ENCODE results near the gene ACKR3.
A peak's percentile ranks its signal among the peaks of the same experiment; 100 is the strongest.

Gene ACKR3

GRCh38 chr2:236568068-236568921, 1.3 kb upstream of the ACKR3 start:
- Mint-ChIP-seq H3K36me3 (ENCODE audit: low read depth) (peaks cover 2% of the 10 kb centered on the region), H3K4me3 (peak overlapping the region; percentile 72), H3K9me3 (no peaks in the 10 kb centered on the region), H3K27ac (no peak overlapping the region), H3K4me1 (ENCODE audit: low read depth) (peaks cover 18% of the 10 kb centered on the region), H3K27me3 (ENCODE audit: low read depth) (peaks cover 17% of the 10 kb centered on the region)
- DNase-seq (ENCODE audit: low spot score): peak; percentile 28

DNA sequence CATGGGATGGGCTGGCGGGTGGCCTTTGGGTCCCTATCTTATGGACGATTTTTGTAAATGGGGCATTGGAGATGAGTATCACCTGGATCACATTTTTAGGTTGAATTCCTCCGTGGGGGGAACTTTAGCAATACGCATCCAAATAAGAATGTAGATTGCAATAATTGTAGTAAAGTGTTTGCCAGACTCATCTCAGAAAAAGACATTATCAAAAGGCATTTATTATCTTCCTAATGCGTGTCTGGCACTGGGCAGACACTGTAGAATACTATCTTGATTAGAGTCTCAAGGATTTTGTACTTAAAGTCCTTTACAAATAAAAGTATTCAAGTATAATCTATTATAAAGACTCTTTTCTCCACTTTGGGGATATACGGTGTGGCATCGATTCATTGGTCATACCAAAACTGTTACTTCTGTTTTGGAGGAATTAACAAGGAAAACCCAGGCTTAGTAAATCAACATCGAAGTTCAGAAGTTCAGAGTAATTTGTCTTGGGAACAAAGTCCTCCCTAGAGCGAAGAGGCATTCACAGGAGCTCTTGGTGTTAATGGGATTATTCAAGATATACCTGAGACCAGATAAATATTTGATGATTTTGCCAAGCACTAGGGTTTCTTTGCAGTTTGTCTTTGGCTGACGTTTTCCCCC, 578 bp upstream of the ACKR3 start:
- H3K4me1 Mint-ChIP-seq (ENCODE audit: low read depth): peaks cover 18% of the 10 kb centered on the region
- H3K9me3 Mint-ChIP-seq: no peaks in the 10 kb centered on the region
- H3K36me3 Mint-ChIP-seq (ENCODE audit: low read depth): no peaks in the 10 kb centered on the region
- DNase-seq (ENCODE audit: low spot score): no peak
- H3K27ac Mint-ChIP-seq: no peak overlapping the region
- peak overlapping the region; percentile 51 for H3K4me3 Mint-ChIP-seq
- H3K27me3 Mint-ChIP-seq (ENCODE audit: low read depth): peaks cover 17% of the 10 kb centered on the region

DNA sequence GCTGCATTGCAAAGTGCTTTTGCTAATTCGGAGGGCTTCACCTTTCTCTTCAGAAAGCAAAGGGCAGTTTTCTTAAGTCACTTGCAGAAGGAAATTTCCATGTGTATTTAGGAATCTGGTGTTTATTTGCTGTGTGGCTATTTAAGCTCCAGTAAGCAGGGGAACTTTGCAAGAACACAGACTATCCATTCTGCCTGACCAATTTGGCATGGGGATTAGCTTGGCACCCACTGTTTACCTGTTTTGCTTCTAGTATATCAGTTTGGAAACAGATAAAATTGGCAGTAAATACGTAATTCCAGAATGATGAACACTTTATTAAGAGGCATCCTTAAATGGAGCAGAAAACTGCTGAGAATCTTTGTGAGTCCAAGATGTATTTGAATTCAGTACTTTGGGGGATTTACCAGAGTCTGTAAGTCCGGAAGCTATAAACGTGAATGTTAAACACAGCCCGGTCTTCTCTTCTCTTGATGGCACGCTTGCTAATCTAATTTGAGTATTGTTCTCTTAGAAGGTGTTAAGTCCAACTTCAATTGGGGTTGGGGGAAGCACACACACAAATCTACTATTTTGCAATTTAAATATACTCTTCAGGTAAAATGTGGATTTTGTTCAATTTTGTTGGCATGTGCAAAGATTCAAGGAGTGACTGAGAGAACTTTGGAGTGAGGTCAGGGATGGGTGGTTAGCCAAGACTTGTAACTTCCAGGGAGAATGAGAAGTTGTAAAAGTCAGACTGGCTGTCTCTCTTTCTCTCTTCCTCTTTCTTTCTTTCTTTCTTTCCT, 650 bp downstream of the ACKR3 start:
- no peaks in the 10 kb centered on the region for H3K9me3 Mint-ChIP-seq
- H3K4me3 Mint-ChIP-seq: no peak overlapping the region
- H3K27ac Mint-ChIP-seq: no peak overlapping the region
- peaks cover 17% of the 10 kb centered on the region for H3K27me3 Mint-ChIP-seq (ENCODE audit: low read depth)
- no peak for DNase-seq (ENCODE audit: low spot score)
- peaks cover 18% of the 10 kb centered on the region for H3K4me1 Mint-ChIP-seq (ENCODE audit: low read depth)
- no peaks in the 10 kb centered on the region for H3K36me3 Mint-ChIP-seq (ENCODE audit: low read depth)

DNA sequence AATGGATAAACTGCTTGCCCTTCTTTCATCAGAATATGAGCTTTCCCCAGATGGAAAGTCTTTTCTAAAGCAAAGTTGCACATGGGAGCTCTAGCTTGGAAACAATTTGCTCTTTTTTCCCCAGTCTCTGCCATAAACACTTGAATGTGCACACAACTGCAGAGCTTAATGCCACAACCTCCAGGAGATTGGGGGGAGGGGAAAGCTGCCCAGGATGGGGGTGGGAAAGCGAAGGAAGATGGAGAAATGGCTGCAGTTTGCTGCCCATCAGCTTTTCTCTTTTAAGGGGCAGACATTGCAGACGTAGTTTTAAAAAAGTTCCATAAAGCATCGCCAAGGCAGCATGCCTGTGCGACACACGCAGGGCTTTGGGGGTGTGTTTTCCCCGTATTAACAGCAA, 1.5 kb downstream of the ACKR3 start:
- Mint-ChIP-seq H3K27ac (no peak overlapping the region), H3K27me3 (ENCODE audit: low read depth) (peaks cover 14% of the 10 kb centered on the region), H3K9me3 (no peaks in the 10 kb centered on the region), H3K4me1 (ENCODE audit: low read depth) (peaks cover 18% of the 10 kb centered on the region), H3K36me3 (ENCODE audit: low read depth) (no peaks in the 10 kb centered on the region), H3K4me3 (no peak overlapping the region)
- DNase-seq (ENCODE audit: low spot score): no peak

- H3K4me1 Mint-ChIP-seq (ENCODE audit: low read depth): peaks cover 18% of the 10 kb centered on the region
- no peaks in the 10 kb centered on the region for H3K36me3 Mint-ChIP-seq (ENCODE audit: low read depth)
- H3K9me3 Mint-ChIP-seq: no peaks in the 10 kb centered on the region
- peaks cover 6% of the 10 kb centered on the region for H3K27me3 Mint-ChIP-seq (ENCODE audit: low read depth)
- no peak overlapping the region for H3K27ac Mint-ChIP-seq
- no peak for DNase-seq (ENCODE audit: low spot score)
- no peak overlapping the region for H3K4me3 Mint-ChIP-seq
These were observed 2.9 kb downstream of the ACKR3 start for GRCh38 chr2:236572482-236572881.

- H3K9me3 Mint-ChIP-seq: no peaks in the 10 kb centered on the region
- no peak for DNase-seq (ENCODE audit: low spot score)
- peaks cover 14% of the 10 kb centered on the region for H3K4me1 Mint-ChIP-seq (ENCODE audit: low read depth)
- no peak overlapping the region for H3K4me3 Mint-ChIP-seq
- no peaks in the 10 kb centered on the region for H3K36me3 Mint-ChIP-seq (ENCODE audit: low read depth)
- no peak overlapping the region for H3K27ac Mint-ChIP-seq
- peaks cover 2% of the 10 kb centered on the region for H3K27me3 Mint-ChIP-seq (ENCODE audit: low read depth)
These were observed 3.7 kb downstream of the ACKR3 start for GRCh38 chr2:236573066-236573929.

- H3K27me3 Mint-ChIP-seq (ENCODE audit: low read depth): no peaks in the 10 kb centered on the region
- peaks cover 9% of the 10 kb centered on the region for H3K4me1 Mint-ChIP-seq (ENCODE audit: low read depth)
- H3K4me3 Mint-ChIP-seq: no peak overlapping the region
- H3K9me3 Mint-ChIP-seq: no peaks in the 10 kb centered on the region
- no peak overlapping the region for H3K27ac Mint-ChIP-seq
- no peak for DNase-seq (ENCODE audit: low spot score)
- no peaks in the 10 kb centered on the region for H3K36me3 Mint-ChIP-seq (ENCODE audit: low read depth)
These were observed 4.4 kb downstream of the ACKR3 start for GRCh38 chr2:236574000-236574399.

DNA sequence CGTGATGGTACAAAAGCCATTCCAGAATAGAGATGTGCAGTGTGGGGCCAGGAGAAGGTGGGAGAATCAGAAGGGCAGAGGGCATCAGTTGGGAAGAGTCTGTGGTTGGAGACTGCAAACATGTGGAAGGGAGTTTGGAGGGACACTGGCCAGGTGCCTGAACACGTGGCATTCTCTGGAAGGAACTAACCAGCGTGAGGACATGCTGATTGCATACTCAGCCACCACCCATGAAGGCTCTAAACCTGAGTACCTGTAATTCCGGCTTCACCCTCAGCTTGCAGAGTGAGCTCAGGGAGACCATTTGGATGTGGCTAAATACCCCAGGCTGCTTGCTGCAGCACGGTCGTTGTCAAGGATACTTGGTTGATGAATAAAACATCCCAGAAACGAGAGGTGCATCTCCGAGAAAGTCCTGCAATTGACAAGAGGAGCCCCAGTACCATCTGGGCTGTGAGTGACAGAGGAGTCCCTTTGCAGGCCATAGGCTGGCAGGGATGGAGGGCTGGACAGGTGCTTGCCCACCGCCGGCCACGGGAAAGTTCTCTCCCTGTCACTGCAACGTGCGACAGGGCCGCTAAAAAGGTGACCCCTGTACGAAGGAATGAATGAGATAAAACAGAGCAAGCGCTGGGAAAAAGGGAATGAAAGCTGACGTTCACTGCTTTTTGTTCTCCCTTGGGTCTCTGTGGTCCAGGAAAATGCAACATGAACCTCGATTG, 5.0 kb downstream of the ACKR3 start:
- Mint-ChIP-seq H3K36me3 (ENCODE audit: low read depth) (no peaks in the 10 kb centered on the region), H3K4me1 (ENCODE audit: low read depth) (peaks cover 3% of the 10 kb centered on the region), H3K27me3 (ENCODE audit: low read depth) (no peaks in the 10 kb centered on the region), H3K4me3 (no peak overlapping the region), H3K9me3 (no peaks in the 10 kb centered on the region), H3K27ac (no peak overlapping the region)
- no peak for DNase-seq (ENCODE audit: low spot score)

DNA sequence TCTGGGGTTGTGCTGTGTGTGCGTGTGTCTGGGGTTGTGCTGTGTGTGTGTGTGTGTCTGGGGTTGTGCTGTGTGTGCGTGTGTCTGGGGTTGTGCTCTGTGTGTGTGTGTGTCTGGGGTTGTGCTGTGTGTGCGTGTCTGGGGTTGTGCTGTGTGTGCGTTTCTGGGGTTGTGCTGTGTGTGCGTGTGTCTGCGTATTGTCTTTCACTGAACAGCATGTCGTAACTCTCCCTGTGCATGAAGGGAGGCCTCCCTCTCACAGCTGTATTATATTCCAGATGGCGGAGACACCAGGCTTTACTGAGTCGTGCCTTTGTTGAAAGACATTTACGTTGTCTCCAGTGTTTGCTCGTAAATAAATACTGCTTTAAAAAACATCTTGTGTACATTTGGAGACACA, 5.9 kb downstream of the ACKR3 start:
- no peak for DNase-seq (ENCODE audit: low spot score)
- H3K4me3 Mint-ChIP-seq: no peak overlapping the region
- H3K27ac Mint-ChIP-seq: no peak overlapping the region
- no peaks in the 10 kb centered on the region for H3K27me3 Mint-ChIP-seq (ENCODE audit: low read depth)
- H3K36me3 Mint-ChIP-seq (ENCODE audit: low read depth): peaks cover under 1% of the 10 kb centered on the region
- no peaks in the 10 kb centered on the region for H3K9me3 Mint-ChIP-seq
- H3K4me1 Mint-ChIP-seq (ENCODE audit: low read depth): no peaks in the 10 kb centered on the region

- Mint-ChIP-seq H3K27me3 (ENCODE audit: low read depth) (no peaks in the 10 kb centered on the region), H3K9me3 (no peaks in the 10 kb centered on the region), H3K4me1 (ENCODE audit: low read depth) (no peaks in the 10 kb centered on the region), H3K4me3 (no peak overlapping the region), H3K36me3 (ENCODE audit: low read depth) (peaks cover 6% of the 10 kb centered on the region), H3K27ac (no peak overlapping the region)
- DNase-seq (ENCODE audit: low spot score): no peak
These were observed 6.5 kb downstream of the ACKR3 start for GRCh38 chr2:236576087-236576486.

GRCh38 chr2:236576953-236577352, 7.3 kb downstream of the ACKR3 start:
- Mint-ChIP-seq H3K36me3 (ENCODE audit: low read depth) (peaks cover 8% of the 10 kb centered on the region), H3K4me1 (ENCODE audit: low read depth) (no peaks in the 10 kb centered on the region), H3K27me3 (ENCODE audit: low read depth) (no peaks in the 10 kb centered on the region), H3K9me3 (no peaks in the 10 kb centered on the region), H3K27ac (no peak overlapping the region), H3K4me3 (no peak overlapping the region)
- DNase-seq (ENCODE audit: low spot score): no peak

GRCh38 chr2:236577481-236578410, 8.1 kb downstream of the ACKR3 start:
- Mint-ChIP-seq H3K4me3 (no peak overlapping the region), H3K27ac (no peak overlapping the region), H3K36me3 (ENCODE audit: low read depth) (peaks cover 8% of the 10 kb centered on the region), H3K27me3 (ENCODE audit: low read depth) (no peaks in the 10 kb centered on the region), H3K9me3 (no peaks in the 10 kb centered on the region), H3K4me1 (ENCODE audit: low read depth) (no peaks in the 10 kb centered on the region)
- no peak for DNase-seq (ENCODE audit: low spot score)

Measured in T-helper 2 cell treated with Interferon-gamma antibody and Interleukin-4, amounts not matched to agents 5 μg/mL and 100 μg/mL, for 36 hours (primary cell).